Stomach (tissue), 4 donors: ENCODE data around the gene TBXAS1.

Source experiments
- CTCF ChIP-seq, 7 experiments: fragments of 450-650 bp in 4 of 7; fragments of 200-600 bp in 3 of 7; sonication (generic) in 3 of 7; IDR thresholded peaks; one replicate each; pipeline ENCODE4 v1.5.1; 2016 to 2019; ENCODE audit warnings: antibody characterized with exemption in 7 of 7, control low read depth in 2 of 7, mild to moderate bottlenecking in 1 of 7
- POLR2A ChIP-seq, 4 donors: fragments of 450-650 bp; IDR thresholded peaks; one replicate each; pipeline ENCODE4 v1.6.1; 2016; ENCODE audit warnings: antibody characterized with exemption in 4 of 4, control low read depth in 2 of 4, mild to moderate bottlenecking in 1 of 4, moderate library complexity in 1 of 4

GRCh38 chr7:139998572-139998971 lies 169.5 kb downstream of the TBXAS1 start:
- TF ChIP-seq POLR2A (IDR thresholded peaks at IDR 0.05): no peak
- no peak for TF ChIP-seq CTCF (IDR thresholded peaks at IDR 0.05)
